ENCODE measurements around the gene DLGAP1.

GRCh38 chr18:3886575-3887322 is 568.4 kb downstream of the DLGAP1 start:
- no peak for TF ChIP-seq CTCF (IDR thresholded peaks at IDR 0.05)
- no peak for TF ChIP-seq POLR2A (IDR thresholded peaks at IDR 0.05)
